ENCODE results near the gene GAPT.

GRCh38 chr5:58505971-58506640 lies 14.9 kb downstream of the GAPT start:
- TF ChIP-seq POLR2AphosphoS5 (IDR thresholded peaks at IDR 0.05; ENCODE audit: insufficient read depth in 1 of 2, low read depth in 1 of 2) (no peak), CTCF (IDR thresholded peaks at IDR 0.05) (no peak), POLR2A (IDR thresholded peaks at IDR 0.05) (no peak)
